Measurements from ENCODE around the gene NDFIP1. TPM values are rescaled to one million over a fixed set of nuclear protein-coding genes. Genes with fewer than 3 reads are reported as not detected.

NDFIP1 gene
- total RNA-seq, 6 experiments from 2014 or later: 50.4 to 61.1 (median 57.1) TPM

DNA sequence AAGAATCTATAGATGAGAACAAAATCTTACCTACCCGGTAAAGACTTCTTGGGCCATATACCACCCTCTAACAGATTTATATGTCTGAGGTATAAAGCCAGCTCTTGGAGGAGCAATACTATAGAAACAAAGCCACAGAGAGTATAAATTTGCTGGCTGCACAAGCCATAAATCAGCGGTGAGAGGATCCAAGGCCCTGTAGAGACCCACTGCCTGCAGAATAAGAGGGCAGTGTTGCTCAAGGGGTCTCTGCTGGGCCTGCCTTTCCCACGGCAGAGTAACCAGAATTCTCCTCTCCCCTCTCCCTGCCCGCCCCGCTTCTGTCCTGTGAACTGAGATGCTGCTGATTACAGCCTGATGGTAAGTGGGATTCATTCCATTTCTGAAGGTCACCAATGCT is 89.2 kb downstream of the NDFIP1 start:
- ATAC-seq (no peak), DNase-seq (no peak)
- intact Hi-C loops (cut with DNase I): no loop called here
- no peak overlapping the region for H3K4me3 ChIP-seq
- no peaks in the 10 kb centered on the region for H3K36me3 ChIP-seq
- TF ChIP-seq POLR2A (IDR thresholded peaks at IDR 0.05) (no peak), CTCF (IDR thresholded peaks at IDR 0.05) (no peak)
- no peak overlapping the region for H3K27ac ChIP-seq
- no peaks in the 10 kb centered on the region for H3K27me3 ChIP-seq
- H3K4me1 ChIP-seq: no peaks in the 10 kb centered on the region
- 89% methylated on average over 3 of the region's 5 CpGs for WGBS (ENCODE audit: insufficient coverage, low coverage, low lambda C conversion rate, missing lambda C conversion rate)
- no peaks in the 10 kb centered on the region for H3K9me3 ChIP-seq

DNA sequence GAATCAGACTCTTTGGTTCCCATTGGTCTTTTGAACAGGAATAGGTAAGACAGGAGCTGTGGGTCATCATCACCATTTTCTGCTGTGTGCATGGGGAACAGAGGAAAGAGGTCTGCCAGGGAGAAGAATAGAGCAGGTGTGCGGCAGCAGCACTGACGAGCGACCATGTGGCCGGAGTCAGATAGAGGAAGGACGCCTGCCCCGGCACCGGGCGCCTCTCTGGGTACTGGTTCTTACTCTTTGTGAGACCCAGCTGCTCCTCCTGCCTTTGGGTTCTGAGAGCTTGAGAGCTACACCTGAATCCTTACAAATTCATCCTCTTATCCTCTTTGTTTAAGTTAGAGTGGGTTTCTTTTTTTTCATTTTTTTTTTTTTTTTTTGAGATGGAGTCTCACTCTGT is 90.8 kb downstream of the NDFIP1 start:
- intact Hi-C loops (cut with DNase I): no loop called here
- TF ChIP-seq POLR2A (IDR thresholded peaks at IDR 0.05): no peak
- no peak for TF ChIP-seq CTCF (IDR thresholded peaks at IDR 0.05)
- Histone ChIP-seq H3K4me3 (no peak overlapping the region), H3K4me1 (no peaks in the 10 kb centered on the region), H3K27me3 (no peaks in the 10 kb centered on the region), H3K36me3 (no peaks in the 10 kb centered on the region), H3K9me3 (no peaks in the 10 kb centered on the region), H3K27ac (no peak overlapping the region)
- 94% methylated on average over 4 of the region's 8 CpGs for WGBS (ENCODE audit: insufficient coverage, low coverage, low lambda C conversion rate, missing lambda C conversion rate)
- DNase-seq (no peak), ATAC-seq (no peak)

DNA sequence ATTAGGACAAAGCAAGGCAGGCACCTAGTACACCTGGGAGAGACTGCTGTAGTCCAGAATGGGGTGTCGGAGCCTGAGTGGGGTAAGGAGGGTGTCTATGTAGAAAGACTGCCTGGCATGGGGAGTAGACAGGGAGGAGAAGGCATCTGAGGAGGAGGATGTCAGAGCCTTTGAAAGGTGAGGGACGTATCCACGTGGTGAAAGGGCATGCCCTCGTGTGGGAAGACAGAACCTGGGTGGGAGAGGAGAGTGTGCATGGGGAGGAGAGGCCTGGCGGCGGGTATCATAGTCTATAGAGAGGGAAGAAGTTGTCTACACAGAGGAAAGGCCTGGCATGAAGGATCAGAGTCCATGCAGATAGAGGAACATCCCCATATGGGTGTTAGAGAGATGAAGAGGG is 91.8 kb downstream of the NDFIP1 start:
- 42% methylated on average over 6 of the region's 6 CpGs for WGBS (ENCODE audit: insufficient coverage, low coverage, low lambda C conversion rate, missing lambda C conversion rate)
- DNase-seq (no peak), ATAC-seq (no peak)
- Histone ChIP-seq H3K9me3 (no peaks in the 10 kb centered on the region), H3K36me3 (no peaks in the 10 kb centered on the region), H3K4me3 (no peak overlapping the region), H3K27ac (no peak overlapping the region), H3K4me1 (no peaks in the 10 kb centered on the region), H3K27me3 (no peaks in the 10 kb centered on the region)
- intact Hi-C loops (cut with DNase I): no loop called here
- TF ChIP-seq CTCF (IDR thresholded peaks at IDR 0.05) (no peak), POLR2A (IDR thresholded peaks at IDR 0.05) (no peak)

DNA sequence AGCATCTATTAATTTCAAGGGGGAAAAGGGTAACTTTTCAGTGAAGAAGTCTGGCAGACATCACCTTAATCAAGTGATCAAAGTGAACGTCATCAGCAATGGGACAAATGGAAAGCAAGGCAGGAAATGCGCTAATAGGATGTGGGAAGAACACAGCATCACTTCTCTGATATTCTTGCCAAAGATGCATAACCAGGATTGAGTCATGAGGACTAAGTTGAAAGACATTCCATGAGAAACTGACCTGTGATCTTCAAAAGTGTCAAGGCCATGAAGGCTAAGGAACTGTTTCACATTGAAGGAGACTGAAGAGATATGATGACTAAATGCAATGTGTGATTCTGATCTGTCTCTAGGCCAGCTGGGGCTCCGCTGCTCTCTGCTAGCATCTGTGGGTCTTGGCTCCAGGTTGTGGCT is 92.9 kb downstream of the NDFIP1 start:
- DNase-seq: no peak
- no peaks in the 10 kb centered on the region for H3K36me3 ChIP-seq
- no peak overlapping the region for H3K27ac ChIP-seq
- intact Hi-C loops (cut with DNase I): no loop called here
- TF ChIP-seq CTCF (IDR thresholded peaks at IDR 0.05): no peak
- no peak for TF ChIP-seq POLR2A (IDR thresholded peaks at IDR 0.05)
- no peaks in the 10 kb centered on the region for H3K4me1 ChIP-seq
- H3K27me3 ChIP-seq: no peaks in the 10 kb centered on the region
- 78% methylated on average over 3 of the region's 3 CpGs for WGBS (ENCODE audit: insufficient coverage, low coverage, low lambda C conversion rate, missing lambda C conversion rate)
- no peaks in the 10 kb centered on the region for H3K9me3 ChIP-seq
- ATAC-seq: no peak
- no peak overlapping the region for H3K4me3 ChIP-seq

DNA sequence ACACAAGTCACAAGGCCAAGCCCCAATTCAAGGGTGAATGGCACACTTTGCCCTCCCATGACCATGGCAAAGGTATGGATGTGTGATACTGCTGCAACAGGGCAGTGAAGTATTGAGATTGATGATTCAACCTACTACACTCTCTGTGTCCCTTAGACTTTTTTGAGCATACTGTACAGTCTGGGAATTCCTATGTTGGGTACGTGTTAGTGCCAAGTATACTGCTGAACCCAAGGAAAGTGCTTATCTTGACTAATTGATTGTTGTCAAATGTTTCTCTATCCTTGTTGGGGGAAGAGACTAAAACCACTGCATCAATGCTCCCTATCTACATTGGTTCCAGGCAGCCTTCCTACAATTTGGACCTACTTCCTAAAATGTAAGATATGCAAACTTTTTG is 93.7 kb downstream of the NDFIP1 start:
- ATAC-seq: no peak
- Histone ChIP-seq H3K27ac (no peak overlapping the region), H3K36me3 (no peaks in the 10 kb centered on the region), H3K4me3 (no peak overlapping the region), H3K27me3 (no peaks in the 10 kb centered on the region), H3K4me1 (no peaks in the 10 kb centered on the region), H3K9me3 (no peaks in the 10 kb centered on the region)
- no peak for DNase-seq
- intact Hi-C loops (cut with DNase I): no loop called here
- 27% methylated on average over 1 of the region's 1 CpG for WGBS (ENCODE audit: insufficient coverage, low coverage, low lambda C conversion rate, missing lambda C conversion rate)
- no peak for TF ChIP-seq CTCF (IDR thresholded peaks at IDR 0.05)
- no peak for TF ChIP-seq POLR2A (IDR thresholded peaks at IDR 0.05)

All from right lobe of liver (tissue), 6 donors.